Measurements from ENCODE around the gene PTPN9.
"Not testable (repeated sequence)": the region's sequence is repeated elsewhere in the genome, so short reads cannot be mapped to it uniquely, and the experiment has no call there.

DNA sequence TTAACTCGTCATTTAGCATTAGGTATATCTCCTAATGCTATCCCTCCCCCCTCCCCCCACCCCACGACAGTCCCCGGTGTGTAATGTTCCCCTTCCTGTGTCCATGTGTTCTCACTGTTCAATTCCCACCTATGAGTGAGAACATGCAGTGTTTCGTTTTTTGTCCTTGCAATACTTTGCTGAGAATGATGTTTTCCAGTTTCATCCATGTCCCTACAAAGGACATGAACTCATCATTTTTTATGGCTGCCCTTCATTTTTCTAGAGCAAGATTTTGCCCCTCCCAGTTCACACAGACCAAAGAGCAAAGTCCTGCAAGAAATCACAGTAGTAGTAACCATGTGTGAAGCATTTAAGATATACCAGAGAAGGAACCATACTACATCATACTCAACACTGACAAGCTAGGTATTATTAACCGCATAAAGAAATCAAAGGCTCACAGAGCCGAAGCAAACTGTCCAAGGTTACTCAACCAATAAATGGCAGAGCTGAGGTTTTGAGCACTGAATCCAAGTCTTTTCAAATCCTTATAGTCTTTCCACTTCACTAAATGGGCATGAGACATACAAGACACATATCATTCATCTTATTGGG is 36.1 kb downstream of the PTPN9 start:
- TF ChIP-seq, protein P1, sequence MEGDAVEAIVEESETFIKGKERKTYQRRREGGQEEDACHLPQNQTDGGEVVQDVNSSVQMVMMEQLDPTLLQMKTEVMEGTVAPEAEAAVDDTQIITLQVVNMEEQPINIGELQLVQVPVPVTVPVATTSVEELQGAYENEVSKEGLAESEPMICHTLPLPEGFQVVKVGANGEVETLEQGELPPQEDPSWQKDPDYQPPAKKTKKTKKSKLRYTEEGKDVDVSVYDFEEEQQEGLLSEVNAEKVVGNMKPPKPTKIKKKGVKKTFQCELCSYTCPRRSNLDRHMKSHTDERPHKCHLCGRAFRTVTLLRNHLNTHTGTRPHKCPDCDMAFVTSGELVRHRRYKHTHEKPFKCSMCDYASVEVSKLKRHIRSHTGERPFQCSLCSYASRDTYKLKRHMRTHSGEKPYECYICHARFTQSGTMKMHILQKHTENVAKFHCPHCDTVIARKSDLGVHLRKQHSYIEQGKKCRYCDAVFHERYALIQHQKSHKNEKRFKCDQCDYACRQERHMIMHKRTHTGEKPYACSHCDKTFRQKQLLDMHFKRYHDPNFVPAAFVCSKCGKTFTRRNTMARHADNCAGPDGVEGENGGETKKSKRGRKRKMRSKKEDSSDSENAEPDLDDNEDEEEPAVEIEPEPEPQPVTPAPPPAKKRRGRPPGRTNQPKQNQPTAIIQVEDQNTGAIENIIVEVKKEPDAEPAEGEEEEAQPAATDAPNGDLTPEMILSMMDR (IDR thresholded peaks at IDR 0.05; ENCODE audit: low read depth, low read length), result not testable (repeated sequence)
- TF ChIP-seq EZH2phosphoT487 (IDR thresholded peaks at IDR 0.05; ENCODE audit: low read depth), result not testable (repeated sequence)

Data from OCI-LY3 (cell line).